ENCODE results near the gene DPH3.

DNA sequence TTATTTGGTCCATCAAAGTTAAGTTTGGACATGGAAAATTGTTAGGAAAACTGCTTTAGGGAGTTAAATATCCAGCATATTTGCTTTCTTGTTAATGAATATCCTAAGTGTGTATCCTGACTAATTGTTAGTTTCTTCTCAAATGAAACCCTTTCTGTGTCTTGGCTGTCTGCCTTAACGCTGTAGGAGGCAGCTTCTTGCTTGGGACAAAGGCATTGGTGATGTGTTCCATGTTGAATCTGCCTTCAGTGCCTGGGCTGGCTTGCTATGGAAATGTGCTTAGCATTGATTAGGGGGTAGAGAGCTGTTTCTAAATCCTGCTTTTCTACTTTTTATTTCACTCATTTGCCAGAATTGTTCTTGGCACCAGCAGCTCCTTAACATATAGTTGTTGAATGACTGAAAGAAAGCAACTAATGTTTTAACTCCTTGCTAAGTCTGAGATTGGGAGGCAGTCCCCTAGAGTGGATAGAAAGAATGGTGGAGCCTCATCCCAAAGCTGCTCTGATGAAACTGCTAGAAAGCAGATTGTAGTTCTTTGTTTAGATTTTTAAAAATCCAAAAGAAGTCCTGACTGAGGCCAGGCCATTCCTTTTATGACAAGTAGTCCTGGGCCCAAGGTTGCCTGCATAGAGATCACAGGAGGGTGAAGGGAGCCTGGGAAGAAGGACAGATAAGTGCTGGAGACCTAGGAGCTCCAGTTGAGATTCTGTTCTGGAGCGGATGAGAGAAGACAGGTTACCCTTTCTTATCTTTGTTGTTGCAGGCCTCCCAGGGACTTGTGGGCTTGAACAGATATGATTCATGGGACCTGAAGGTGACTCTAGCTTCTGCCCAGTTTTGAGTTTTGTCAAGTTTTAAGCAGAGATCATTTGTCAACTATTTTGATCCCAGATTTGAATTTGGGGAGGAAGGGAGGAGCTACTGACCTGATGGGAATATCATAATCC lies 39.6 kb upstream of the DPH3 start:
- TF ChIP-seq POLR2AphosphoS5 (IDR thresholded peaks at IDR 0.05; ENCODE audit: low read depth, low read length): no peak
- TF ChIP-seq REST (IDR thresholded peaks at IDR 0.05; ENCODE audit: insufficient read depth in 1 of 2, low read depth in 2 of 2, low read length in 2 of 2): no peak
- no peak for TF ChIP-seq TAF1 (IDR thresholded peaks at IDR 0.05; ENCODE audit: borderline replicate concordance, insufficient read depth, low read length)
- TF ChIP-seq SIN3A (IDR thresholded peaks at IDR 0.05; ENCODE audit: borderline replicate concordance, insufficient read depth, low read length): no peak
- no peak for TF ChIP-seq FOXP2 (optimal IDR thresholded peaks at IDR 0.05; ENCODE audit: borderline replicate concordance, extremely low read depth, extremely low read length, insufficient read depth)
